SK-N-SH treated with all-trans-retinoic acid at 6 μM for 48 hours (cell line): ENCODE results near the gene MATR3.

Source experiments
- ISL1 ChIP-seq: fragments of 250-450 bp; sonication (Bioruptor Pico); IDR thresholded peaks from 2 replicates; pipeline ENCODE4 v2.1.2; 2022; ENCODE audit warnings: mild to moderate bottlenecking, moderate library complexity
- POU6F1 ChIP-seq: fragments of 250-450 bp; sonication (Bioruptor Pico); IDR thresholded peaks from 2 replicates; pipeline ENCODE4 v1.8.0; 2021; ENCODE audit warnings: low read depth, mild to moderate bottlenecking, moderate library complexity, borderline replicate concordance
- SNAI2 ChIP-seq: fragments of 250-450 bp; sonication (Bioruptor Pico); IDR thresholded peaks from 2 replicates; pipeline ENCODE4 v1.5.0; 2020; ENCODE audit warnings: mild to moderate bottlenecking, moderate library complexity
- ZFP3 ChIP-seq: fragments of 250-450 bp; sonication (Bioruptor Pico); IDR thresholded peaks from 2 replicates; pipeline ENCODE4 v1.5.0; 2020; ENCODE audit warnings: mild to moderate bottlenecking, moderate library complexity

GRCh38 chr5:139256820-139257219 is 36.7 kb upstream of the MATR3 start:
- TF ChIP-seq ZFP3 (CRISPR knock-in tag) = no peak
- no peak for TF ChIP-seq ISL1
- TF ChIP-seq POU6F1 (CRISPR knock-in tag) = no peak
- no peak for TF ChIP-seq SNAI2 (CRISPR knock-in tag)
